MM.1S (cell line): ENCODE data around the gene PCTP.

Experiments used
- EZH2 ChIP-seq: fragments of 300-600 bp; sonication (generic); optimal IDR thresholded peaks from 2 replicates; pipeline ENCODE3; 2017; ENCODE audit warnings: low read depth, mild to moderate bottlenecking, antibody characterized with exemption, low read length, mixed read lengths
- TF ChIP-seq, protein P1 (sequence below): fragments of 300-600 bp; sonication (generic); IDR thresholded peaks from 2 replicates; pipeline ENCODE4 v1.5.1; 2016; ENCODE audit warnings: antibody characterized with exemption, low read length, mixed read lengths

- TF ChIP-seq, protein P1, sequence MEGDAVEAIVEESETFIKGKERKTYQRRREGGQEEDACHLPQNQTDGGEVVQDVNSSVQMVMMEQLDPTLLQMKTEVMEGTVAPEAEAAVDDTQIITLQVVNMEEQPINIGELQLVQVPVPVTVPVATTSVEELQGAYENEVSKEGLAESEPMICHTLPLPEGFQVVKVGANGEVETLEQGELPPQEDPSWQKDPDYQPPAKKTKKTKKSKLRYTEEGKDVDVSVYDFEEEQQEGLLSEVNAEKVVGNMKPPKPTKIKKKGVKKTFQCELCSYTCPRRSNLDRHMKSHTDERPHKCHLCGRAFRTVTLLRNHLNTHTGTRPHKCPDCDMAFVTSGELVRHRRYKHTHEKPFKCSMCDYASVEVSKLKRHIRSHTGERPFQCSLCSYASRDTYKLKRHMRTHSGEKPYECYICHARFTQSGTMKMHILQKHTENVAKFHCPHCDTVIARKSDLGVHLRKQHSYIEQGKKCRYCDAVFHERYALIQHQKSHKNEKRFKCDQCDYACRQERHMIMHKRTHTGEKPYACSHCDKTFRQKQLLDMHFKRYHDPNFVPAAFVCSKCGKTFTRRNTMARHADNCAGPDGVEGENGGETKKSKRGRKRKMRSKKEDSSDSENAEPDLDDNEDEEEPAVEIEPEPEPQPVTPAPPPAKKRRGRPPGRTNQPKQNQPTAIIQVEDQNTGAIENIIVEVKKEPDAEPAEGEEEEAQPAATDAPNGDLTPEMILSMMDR = no peak
- no peak for TF ChIP-seq EZH2
Observed at GRCh38 chr17:55737976-55738501, 12.8 kb upstream of the PCTP start.
